GM21360 (cell line): Measurements from ENCODE around the gene PEX11A.
"Not testable (repeated sequence)": the region's sequence is repeated elsewhere in the genome, so short reads cannot be mapped to it uniquely, and the experiment has no call there.

Source experiments
- ATAC-seq: cut with Tn5 transposase; IDR thresholded peaks from one replicate; pipeline ENCODE4 v1.9.1; 2021; ENCODE audit warnings: mild to moderate bottlenecking, moderate library complexity; ENCODE audit not compliant: unreplicated experiment

The PEX11A gene

DNA sequence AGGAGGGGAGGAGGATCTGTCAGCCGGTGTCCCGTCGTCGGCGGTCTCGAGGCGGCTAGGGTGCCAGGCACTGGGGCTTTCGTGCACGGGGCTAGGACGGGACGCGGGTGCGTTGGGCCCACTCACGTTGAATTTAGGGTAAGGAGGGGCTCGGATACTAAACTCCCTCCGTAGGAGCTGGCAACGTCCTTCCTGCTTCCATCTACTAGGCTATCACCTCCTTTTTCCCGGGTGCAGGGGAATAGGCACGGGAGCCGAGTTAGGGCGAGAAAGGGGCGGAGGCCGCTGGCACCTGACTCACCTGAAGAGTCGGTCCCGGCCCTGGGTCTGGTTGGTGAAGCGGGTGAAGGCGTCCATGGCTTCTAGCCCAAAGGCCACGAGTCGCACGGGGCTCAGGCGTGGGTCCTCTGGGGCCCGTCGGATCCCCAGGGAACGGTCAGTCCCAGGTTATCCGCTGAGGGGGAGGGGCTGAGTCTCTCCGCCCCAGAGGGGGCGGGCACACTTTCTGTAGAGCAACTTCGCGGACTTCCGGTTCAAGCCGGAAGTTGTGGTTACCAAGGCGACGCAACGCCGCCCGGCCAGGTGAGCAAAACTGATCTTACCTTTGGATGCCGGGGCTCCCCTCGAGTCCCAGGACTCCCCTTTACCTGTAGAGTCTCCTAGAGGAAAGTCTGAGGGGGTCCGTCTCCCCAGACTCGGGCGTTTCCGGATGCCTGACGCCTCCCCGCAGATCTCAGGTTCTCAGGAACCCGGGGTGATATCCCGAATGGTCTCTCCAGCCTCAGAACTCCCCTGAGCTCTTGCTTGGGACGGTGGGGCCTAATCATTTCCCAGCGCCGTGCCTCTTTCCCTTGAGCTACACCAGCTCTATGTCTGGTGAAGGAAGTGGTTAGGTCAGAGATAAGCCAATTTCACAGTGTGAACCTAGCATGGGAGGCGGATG lies at the start of gene PEX11A, which contains the start of gene WDR93:
Gene PEX11A (minus strand): TSS at position 479 of the 943 bp plus-strand sequence. CDS start 122 bp downstream, at position 357.
Gene WDR93 (plus strand): TSS at position 536 of the 943 bp plus-strand sequence. CDS start 10,936 bp downstream, outside the sequence.
- peak; percentile 93 for ATAC-seq

DNA sequence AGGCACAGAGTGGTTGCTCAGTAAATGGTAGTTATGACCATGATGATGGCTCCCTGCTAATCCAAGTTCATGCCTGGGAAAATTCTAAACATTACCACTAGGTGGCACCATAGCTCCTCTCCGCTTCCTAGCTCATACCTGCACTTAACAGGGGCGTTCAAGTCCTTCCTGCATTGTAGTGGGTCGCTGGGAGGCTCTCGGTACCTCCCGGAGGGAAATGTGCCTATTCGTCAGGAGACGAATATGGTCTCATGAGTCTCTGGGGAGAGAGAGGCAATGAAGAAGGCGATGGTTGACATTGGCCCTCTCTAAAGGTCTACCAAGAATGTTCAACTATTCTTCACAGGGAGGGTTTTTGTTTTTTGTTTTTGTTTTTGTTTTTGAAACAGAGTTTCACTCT lies 49.6 kb upstream of the PEX11A start:
- ATAC-seq, result no peak

DNA sequence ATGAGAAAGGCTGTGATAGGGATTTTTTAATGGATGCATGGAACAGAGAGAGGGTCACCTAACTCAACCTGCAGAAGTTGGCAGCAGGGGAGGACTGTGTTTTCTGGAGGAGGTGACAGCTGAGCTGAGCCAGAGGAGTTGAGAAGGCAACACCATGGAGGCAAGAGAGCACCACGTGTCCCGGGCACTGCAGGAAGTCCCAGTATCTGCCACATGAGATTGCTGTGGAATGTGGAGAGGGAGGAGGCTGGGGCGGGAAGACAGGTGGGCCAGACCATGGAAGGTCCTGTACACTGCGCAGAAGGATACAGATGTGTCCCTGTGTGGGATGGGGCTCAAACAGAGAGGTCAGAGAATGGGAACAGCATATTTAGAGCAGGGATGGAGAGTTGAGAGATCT lies 45.2 kb upstream of the PEX11A start:
- ATAC-seq, result no peak

GRCh38 chr15:89732451-89733172 lies 42.1 kb upstream of the PEX11A start:
- no peak for ATAC-seq

GRCh38 chr15:89731275-89731674 lies 40.7 kb upstream of the PEX11A start:
- no peak for ATAC-seq

GRCh38 chr15:89728254-89728653 lies 37.7 kb upstream of the PEX11A start:
- ATAC-seq, result no peak

DNA sequence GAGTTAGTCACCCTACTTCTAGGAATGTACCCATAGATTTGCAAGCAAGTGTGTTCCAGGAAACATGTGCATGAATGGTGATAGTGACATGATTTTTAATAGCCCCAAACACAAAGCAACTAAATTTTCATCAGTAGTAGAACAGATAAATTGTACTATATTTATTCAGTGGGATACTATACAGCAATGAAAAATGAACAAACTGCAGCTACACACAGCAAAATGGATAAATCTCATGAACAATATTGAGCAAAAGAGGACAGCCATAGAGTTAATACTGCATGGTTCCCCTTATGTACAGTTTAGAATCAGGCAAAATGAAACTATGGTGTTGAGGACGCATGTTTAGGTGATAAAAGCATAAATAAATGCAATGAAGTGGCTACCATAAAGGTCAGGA lies 34.5 kb upstream of the PEX11A start:
- ATAC-seq, result no peak

GRCh38 chr15:89724621-89725020 lies 34.1 kb upstream of the PEX11A start:
- no peak for ATAC-seq

DNA sequence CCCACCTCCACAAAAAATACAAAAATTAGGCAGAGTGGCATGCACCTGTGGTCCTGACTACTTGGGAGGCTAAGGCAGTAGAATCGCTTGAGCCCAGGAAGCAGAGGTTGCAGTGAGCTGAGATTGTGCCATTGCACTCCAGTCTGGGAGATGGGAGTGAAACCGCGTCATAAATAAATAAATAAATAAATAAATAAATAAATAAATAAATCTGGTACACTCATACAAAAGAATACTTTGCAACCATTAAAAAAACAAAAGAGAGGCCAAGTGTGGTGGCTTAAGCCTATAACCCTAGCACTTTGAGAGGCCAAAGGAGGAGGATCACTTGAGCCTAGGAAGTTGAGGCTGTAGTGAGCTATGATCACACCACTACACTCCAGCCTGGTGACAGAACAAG lies 32.5 kb upstream of the PEX11A start:
- no peak for ATAC-seq

GRCh38 chr15:89714775-89715174 lies 24.2 kb upstream of the PEX11A start:
- no peak for ATAC-seq

GRCh38 chr15:89707577-89707976 lies 17.0 kb upstream of the PEX11A start:
- no peak for ATAC-seq

DNA sequence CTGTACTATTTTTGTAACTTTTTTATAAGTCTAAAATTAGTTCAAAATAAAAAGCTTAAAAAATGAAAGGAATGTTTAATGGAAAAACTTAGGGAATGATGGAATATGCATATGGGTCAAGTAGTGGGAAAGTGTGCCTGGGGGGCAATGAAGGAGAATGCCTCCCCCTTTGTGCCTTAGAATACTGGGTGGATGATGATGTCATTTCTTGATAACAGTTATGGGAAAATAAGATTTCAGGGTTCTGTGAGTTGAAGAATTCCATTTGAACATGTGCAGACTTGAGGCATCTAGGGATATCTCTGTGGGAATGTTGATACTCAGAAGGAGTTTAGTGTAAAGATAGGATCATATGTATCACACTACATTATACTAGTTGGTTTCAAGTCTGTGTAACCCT lies 13.9 kb upstream of the PEX11A start:
- ATAC-seq, result no peak

GRCh38 chr15:89695198-89695597 lies 4.6 kb upstream of the PEX11A start:
- no peak for ATAC-seq

DNA sequence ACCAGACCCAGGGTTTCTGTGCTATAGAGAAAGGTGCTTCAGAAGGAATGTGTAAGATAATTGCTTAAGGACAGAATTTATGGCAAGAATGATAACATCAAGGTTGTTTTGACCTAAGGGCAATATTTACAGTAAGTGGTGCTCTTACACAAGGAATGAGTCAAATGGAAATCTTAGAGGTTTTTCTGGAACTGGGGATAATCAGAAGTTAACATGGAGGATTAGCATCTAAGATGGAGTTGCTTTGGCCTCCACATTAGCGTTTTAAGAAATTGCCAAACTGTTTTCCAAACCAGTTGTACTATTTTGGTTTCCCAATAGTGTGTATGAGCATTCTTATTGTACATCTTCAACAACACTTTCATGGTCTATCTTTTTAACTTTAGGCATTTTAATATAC lies 3.1 kb upstream of the PEX11A start:
- ATAC-seq, result no peak

DNA sequence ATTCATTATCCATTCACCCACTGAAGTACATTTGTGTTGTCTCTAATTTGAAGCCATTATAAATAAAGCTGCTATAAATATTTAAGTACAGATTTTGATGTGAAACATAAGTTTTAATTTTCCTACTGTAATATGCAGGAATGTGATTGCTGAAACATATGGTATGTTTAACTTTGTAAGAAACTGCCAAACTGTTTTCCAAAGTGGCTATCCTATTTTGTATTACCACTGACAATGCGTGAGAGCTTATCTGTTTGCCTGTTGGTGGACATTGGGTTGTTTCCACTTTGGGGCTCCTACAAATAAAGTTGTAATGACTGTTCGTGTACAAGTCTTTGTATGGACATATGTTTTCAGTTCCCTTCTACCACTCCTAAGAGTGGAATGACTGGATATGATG lies 2.5 kb upstream of the PEX11A start:
- no peak for ATAC-seq

GRCh38 chr15:89689930-89690275 lies 651 bp downstream of the PEX11A start:
- not testable (repeated sequence) for ATAC-seq

GRCh38 chr15:89686522-89686921 lies 4.0 kb downstream of the PEX11A start:
- no peak for ATAC-seq

GRCh38 chr15:89685995-89686394 lies 4.6 kb downstream of the PEX11A start:
- ATAC-seq, result no peak

DNA sequence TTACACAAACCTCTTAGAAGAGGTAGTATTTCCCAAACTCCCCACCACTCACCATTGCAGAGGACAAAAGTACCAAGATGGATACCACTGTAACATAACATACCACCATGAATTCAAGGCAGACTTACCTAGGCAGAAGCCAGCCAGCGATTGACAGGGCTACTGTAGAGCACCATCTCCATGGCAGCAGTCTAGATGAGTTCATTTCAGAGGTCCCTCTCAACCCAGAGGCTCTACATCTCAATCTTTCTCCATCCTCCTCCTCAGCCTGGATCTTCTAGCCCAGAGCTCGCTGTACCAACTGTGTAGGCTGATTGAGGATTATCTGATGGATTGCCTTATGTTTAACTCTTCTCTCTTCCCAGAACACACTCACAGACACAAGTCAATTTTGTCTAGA lies 9.4 kb downstream of the PEX11A start:
- no peak for ATAC-seq

- no peak for ATAC-seq
Observed at GRCh38 chr15:89680282-89680873, 10.2 kb downstream of the PEX11A start.

GRCh38 chr15:89679212-89679611 lies 11.3 kb downstream of the PEX11A start, which contains the start of gene PLIN1:
Gene PLIN1 (minus strand): TSS chr15:89679367. CDS start chr15:89677489, 1,878 bp downstream.
- no peak for ATAC-seq
